Measurements from ENCODE around the gene CMIP.

DNA sequence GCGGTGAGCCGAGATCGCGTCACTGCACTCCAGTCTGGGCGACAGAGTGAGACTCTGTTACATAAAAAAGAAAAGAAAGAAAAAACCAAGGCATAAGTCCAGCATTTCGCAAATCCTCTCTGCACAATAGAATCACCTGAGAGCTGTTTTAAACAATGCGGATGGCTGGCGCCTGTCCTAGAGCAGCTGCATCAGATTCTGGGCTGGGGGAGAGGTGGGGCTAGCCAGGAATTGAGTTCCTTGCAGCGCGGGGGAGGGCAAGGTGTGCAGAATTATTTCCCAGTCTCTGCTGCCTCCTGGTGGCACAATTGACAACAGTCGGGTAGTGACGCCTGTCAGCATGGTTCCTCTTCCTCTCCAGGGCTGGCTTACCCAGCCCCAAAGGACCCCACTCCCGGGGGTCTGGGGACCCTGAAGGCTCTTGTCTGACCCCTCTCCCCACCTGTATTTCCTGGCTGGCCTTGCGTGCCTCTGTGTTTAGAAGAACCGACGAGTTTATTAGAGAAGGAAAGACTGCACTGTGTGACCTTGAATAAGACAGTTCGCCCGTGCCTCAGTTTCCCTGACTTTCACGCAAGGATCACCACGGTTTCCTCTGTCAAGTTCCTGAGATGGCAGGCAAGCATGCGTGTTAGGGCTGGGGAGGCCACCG, 293.4 kb downstream of the CMIP start:
- TF ChIP-seq, protein P1, sequence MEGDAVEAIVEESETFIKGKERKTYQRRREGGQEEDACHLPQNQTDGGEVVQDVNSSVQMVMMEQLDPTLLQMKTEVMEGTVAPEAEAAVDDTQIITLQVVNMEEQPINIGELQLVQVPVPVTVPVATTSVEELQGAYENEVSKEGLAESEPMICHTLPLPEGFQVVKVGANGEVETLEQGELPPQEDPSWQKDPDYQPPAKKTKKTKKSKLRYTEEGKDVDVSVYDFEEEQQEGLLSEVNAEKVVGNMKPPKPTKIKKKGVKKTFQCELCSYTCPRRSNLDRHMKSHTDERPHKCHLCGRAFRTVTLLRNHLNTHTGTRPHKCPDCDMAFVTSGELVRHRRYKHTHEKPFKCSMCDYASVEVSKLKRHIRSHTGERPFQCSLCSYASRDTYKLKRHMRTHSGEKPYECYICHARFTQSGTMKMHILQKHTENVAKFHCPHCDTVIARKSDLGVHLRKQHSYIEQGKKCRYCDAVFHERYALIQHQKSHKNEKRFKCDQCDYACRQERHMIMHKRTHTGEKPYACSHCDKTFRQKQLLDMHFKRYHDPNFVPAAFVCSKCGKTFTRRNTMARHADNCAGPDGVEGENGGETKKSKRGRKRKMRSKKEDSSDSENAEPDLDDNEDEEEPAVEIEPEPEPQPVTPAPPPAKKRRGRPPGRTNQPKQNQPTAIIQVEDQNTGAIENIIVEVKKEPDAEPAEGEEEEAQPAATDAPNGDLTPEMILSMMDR (IDR thresholded peaks at IDR 0.05) = peak; percentile 81 to 95 (median 90)
- TF ChIP-seq POLR2A (IDR thresholded peaks at IDR 0.05) = no peak

Measured in Peyer's patch (tissue), 4 donors.